ENCODE measurements around the gene WDR19. TPM values are rescaled to one million over a fixed set of nuclear protein-coding genes. Genes with fewer than 3 reads are reported as not detected.

WDR19 gene
- total RNA-seq, 1 experiment from 2014 or later, result 16.0 TPM

DNA sequence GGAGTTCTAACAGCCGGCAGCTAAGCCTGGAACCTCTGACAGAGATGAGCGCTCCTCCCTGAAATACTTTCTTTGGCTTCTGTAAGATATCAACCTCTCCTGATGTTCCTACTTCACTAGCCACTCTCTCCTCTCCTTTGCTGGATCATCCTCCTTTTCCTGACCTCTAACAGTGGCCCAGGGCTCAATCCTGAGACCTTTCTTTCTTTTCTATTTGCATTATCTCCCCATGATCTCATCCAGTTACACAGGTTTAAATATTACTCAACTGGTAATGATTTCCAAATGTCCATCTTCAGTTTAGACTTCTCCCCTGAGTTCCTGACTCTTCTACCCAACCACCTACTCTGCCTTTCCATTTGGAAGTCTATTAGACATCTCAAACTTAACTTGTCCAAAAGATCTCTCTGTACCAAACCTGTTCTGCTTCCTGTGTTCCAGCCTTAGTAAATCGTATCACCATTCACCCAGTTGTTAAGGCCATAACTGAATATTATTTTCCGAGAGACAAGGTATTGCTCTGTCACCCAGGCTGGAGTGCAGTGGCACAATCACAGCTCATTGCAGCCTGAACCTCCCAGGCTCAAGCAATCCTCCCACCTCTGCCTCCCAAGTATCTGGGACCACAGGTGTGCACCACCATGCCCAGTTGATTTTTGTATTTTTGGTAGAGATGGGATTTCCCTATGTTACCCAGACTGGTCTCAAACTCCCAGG, 142.7 kb downstream of the WDR19 start:
- intact Hi-C loops (cut with micrococcal nuclease; ENCODE audit: unreplicated experiment), result no loop called here
- CTCF ChIA-PET, result no interaction called here
- no peaks in the 10 kb centered on the region; the same call in 1 of the 2 replicates for H3K36me3 ChIP-seq (ENCODE audit: control insufficient read depth, insufficient read depth, low read length)
- no peak overlapping the region for H3K27ac ChIP-seq (ENCODE audit: low read length)
- no peaks in the 10 kb centered on the region for H3K9me3 ChIP-seq (ENCODE audit: control insufficient read depth, insufficient read depth, low read depth, low read length)
- in situ Hi-C loops (cut with HindIII; ENCODE audit: low pct_unique_long_range_greater_than_20kb, low sequenced_read_pairs), result no loop called here
- no peak overlapping the region for H3K4me3 ChIP-seq (ENCODE audit: low read depth in 2 of 2, low read length in 2 of 2)
- TF ChIP-seq SIN3A (IDR thresholded peaks at IDR 0.05; ENCODE audit: borderline replicate concordance, insufficient read depth, low read depth, low read length), result no peak
- TF ChIP-seq, protein P1, sequence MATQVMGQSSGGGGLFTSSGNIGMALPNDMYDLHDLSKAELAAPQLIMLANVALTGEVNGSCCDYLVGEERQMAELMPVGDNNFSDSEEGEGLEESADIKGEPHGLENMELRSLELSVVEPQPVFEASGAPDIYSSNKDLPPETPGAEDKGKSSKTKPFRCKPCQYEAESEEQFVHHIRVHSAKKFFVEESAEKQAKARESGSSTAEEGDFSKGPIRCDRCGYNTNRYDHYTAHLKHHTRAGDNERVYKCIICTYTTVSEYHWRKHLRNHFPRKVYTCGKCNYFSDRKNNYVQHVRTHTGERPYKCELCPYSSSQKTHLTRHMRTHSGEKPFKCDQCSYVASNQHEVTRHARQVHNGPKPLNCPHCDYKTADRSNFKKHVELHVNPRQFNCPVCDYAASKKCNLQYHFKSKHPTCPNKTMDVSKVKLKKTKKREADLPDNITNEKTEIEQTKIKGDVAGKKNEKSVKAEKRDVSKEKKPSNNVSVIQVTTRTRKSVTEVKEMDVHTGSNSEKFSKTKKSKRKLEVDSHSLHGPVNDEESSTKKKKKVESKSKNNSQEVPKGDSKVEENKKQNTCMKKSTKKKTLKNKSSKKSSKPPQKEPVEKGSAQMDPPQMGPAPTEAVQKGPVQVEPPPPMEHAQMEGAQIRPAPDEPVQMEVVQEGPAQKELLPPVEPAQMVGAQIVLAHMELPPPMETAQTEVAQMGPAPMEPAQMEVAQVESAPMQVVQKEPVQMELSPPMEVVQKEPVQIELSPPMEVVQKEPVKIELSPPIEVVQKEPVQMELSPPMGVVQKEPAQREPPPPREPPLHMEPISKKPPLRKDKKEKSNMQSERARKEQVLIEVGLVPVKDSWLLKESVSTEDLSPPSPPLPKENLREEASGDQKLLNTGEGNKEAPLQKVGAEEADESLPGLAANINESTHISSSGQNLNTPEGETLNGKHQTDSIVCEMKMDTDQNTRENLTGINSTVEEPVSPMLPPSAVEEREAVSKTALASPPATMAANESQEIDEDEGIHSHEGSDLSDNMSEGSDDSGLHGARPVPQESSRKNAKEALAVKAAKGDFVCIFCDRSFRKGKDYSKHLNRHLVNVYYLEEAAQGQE (IDR thresholded peaks at IDR 0.05; ENCODE audit: insufficient read depth in 1 of 2, low read depth in 2 of 2, low read length in 1 of 2), result no peak
- TF ChIP-seq, protein P2, sequence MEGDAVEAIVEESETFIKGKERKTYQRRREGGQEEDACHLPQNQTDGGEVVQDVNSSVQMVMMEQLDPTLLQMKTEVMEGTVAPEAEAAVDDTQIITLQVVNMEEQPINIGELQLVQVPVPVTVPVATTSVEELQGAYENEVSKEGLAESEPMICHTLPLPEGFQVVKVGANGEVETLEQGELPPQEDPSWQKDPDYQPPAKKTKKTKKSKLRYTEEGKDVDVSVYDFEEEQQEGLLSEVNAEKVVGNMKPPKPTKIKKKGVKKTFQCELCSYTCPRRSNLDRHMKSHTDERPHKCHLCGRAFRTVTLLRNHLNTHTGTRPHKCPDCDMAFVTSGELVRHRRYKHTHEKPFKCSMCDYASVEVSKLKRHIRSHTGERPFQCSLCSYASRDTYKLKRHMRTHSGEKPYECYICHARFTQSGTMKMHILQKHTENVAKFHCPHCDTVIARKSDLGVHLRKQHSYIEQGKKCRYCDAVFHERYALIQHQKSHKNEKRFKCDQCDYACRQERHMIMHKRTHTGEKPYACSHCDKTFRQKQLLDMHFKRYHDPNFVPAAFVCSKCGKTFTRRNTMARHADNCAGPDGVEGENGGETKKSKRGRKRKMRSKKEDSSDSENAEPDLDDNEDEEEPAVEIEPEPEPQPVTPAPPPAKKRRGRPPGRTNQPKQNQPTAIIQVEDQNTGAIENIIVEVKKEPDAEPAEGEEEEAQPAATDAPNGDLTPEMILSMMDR (IDR thresholded peaks at IDR 0.05), result no peak
- TF ChIP-seq TCF7L2 (IDR thresholded peaks at IDR 0.05; ENCODE audit: low read depth, low read length), result no peak
- no peak for TF ChIP-seq POLR2AphosphoS5 (IDR thresholded peaks at IDR 0.05; ENCODE audit: low read depth, low read length)
- no peak for DNase-seq (ENCODE audit: low read depth, low spot score)
- H3K4me1 ChIP-seq (ENCODE audit: control insufficient read depth, insufficient read depth, low read length), result no peaks in the 10 kb centered on the region; the same call in 1 of the 2 replicates
- no peaks in the 10 kb centered on the region for H3K27me3 ChIP-seq (ENCODE audit: control insufficient read depth, insufficient read depth, low read length)
- POLR2A ChIA-PET, result no interaction called here
- no peak for ATAC-seq
- BruUV-seq (replicated peaks), result no TSS peak

DNA sequence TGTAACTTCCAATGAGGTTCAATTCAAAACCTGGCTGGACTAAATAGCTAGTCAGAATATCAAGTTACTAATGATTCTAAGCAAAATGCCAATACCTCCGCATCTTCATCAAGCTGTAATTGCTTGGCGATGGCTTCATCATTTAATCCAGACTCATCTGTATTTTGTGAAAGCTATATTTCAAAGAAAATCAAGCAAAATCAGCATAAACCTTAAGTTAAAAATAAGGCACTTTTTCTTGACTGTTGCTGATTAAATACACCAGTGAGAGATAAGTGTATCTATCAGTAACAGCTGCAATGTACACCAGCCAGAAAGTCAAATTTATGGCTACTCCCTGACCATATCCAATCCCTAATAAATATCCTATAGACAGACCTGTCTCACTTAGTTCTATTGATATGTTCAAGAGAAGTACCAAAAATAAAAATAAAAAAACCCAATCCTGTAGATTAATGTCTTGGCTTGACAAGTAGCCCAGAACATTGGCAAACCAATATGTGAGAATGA, 144.2 kb downstream of the WDR19 start:
- TF ChIP-seq SIN3A (IDR thresholded peaks at IDR 0.05; ENCODE audit: borderline replicate concordance, insufficient read depth, low read depth, low read length) (no peak), POLR2AphosphoS5 (IDR thresholded peaks at IDR 0.05; ENCODE audit: low read depth, low read length) (no peak), TCF7L2 (IDR thresholded peaks at IDR 0.05; ENCODE audit: low read depth, low read length) (no peak)
- TF ChIP-seq, protein P1 (IDR thresholded peaks at IDR 0.05; ENCODE audit: insufficient read depth in 1 of 2, low read depth in 2 of 2, low read length in 1 of 2), result no peak
- TF ChIP-seq, protein P2 (IDR thresholded peaks at IDR 0.05), result no peak
- no peak for ATAC-seq
- intact Hi-C loops (cut with micrococcal nuclease; ENCODE audit: unreplicated experiment) (no loop called here), in situ Hi-C loops (cut with HindIII; ENCODE audit: low pct_unique_long_range_greater_than_20kb, low sequenced_read_pairs) (no loop called here)
- CTCF ChIA-PET, result no interaction called here
- Histone ChIP-seq H3K4me3 (ENCODE audit: low read depth in 2 of 2, low read length in 2 of 2) (no peak overlapping the region), H3K36me3 (ENCODE audit: control insufficient read depth, insufficient read depth, low read length) (no peaks in the 10 kb centered on the region), H3K9me3 (ENCODE audit: control insufficient read depth, insufficient read depth, low read depth, low read length) (no peaks in the 10 kb centered on the region), H3K4me1 (ENCODE audit: control insufficient read depth, insufficient read depth, low read length) (no peaks in the 10 kb centered on the region), H3K27me3 (ENCODE audit: control insufficient read depth, insufficient read depth, low read length) (no peaks in the 10 kb centered on the region), H3K27ac (ENCODE audit: low read length) (no peak overlapping the region)
- no TSS peak for BruUV-seq (replicated peaks)
- POLR2A ChIA-PET, result no interaction called here
- no peak for DNase-seq (ENCODE audit: low read depth, low spot score)
